ENCODE data around the gene MYH16. TPM values are rescaled to one million over a fixed set of nuclear protein-coding genes. Genes with fewer than 3 reads are reported as not detected.
"Not testable (repeated sequence)": the region's sequence is repeated elsewhere in the genome, so short reads cannot be mapped to it uniquely, and the experiment has no call there.

The MYH16 gene
- total RNA-seq, 1 experiment from 2014 or later = 0.57 TPM

DNA sequence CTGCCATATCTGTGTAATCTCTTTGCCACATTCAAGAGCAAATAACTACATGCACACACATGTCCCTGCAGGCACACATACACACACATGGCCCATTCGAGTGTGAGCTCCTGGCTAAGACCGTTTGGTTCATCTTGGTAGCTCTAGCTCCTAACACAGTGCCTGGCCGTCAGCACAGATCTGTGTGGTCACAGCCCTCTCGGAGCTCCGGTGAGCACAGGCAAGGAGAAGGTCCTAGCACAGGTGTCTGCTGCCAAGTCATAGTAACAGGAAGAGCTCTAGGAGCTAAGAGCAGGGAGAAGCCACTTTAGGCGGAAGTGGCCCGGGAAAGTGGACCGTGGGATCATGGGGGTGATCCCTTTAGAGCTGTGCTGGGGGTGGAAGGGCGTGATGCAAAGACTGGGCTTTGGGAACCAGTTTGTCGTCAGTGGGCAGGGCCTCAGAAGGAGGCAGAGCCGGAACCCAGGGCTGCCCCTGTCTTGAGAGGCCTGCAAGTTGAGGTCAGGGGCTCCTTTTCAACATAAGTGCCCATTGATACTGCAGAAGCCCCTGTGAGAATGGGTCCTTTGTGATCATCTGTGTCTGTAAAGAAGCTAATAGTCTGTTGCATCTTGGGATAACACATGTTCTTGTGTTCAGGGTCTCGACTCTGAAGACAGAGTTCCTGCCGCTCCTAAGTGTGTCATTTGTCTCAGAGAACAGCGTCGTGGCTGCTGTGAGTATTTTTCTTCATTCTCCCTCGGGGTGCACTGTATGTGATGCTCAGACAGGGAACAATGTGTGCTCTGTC, 85.3 kb downstream of the MYH16 start:
- H3K9me3 ChIP-seq (ENCODE audit: control insufficient read depth in 1 of 2, insufficient read depth in 1 of 2, low read depth in 1 of 2, low read length in 2 of 2) = no peaks in the 10 kb centered on the region
- TF ChIP-seq, protein P1, sequence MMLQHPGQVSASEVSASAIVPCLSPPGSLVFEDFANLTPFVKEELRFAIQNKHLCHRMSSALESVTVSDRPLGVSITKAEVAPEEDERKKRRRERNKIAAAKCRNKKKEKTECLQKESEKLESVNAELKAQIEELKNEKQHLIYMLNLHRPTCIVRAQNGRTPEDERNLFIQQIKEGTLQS (IDR thresholded peaks at IDR 0.05) = no peak
- TF ChIP-seq YY1 (IDR thresholded peaks at IDR 0.05; ENCODE audit: extremely low read depth, insufficient replicate concordance, low read depth, low read length) = no peak
- no peak for TF ChIP-seq ZNF274 (IDR thresholded peaks at IDR 0.05; ENCODE audit: low read depth, low read length)
- H3K79me2 ChIP-seq (ENCODE audit: insufficient read depth, low read length) = no peaks in the 10 kb centered on the region
- no peaks in the 10 kb centered on the region for H3K4me1 ChIP-seq (ENCODE audit: control insufficient read depth in 1 of 2, insufficient read depth in 2 of 2, low read length in 2 of 2)
- no peak for DNase-seq (ENCODE audit: low read depth, low spot score)
- no peaks in the 10 kb centered on the region for H3K27me3 ChIP-seq (ENCODE audit: insufficient read depth, low read length)
- no peak overlapping the region for H3K4me3 ChIP-seq (replicated peaks in 1 of 2; ENCODE audit: low read depth in 1 of 2, low read length in 2 of 2)
- no peak overlapping the region for H3K9ac ChIP-seq (ENCODE audit: low read length)
- ChIA-PET POLR2A (no interaction called here), CTCF (no interaction called here), RAD21 (ENCODE audit: low non-redundant PET in 1 of 2, low total read pairs in 2 of 2, uncharacterized antibody in 2 of 2, unreplicated experiment in 2 of 2) (no interaction called here)
- no peaks in the 10 kb centered on the region for H3K9me2 ChIP-seq (ENCODE audit: insufficient read depth)
- H3K4me2 ChIP-seq (ENCODE audit: low read length) = no peak overlapping the region
- H2AFZ ChIP-seq (ENCODE audit: low read depth, low read length, poor library complexity, severe bottlenecking) = no peak overlapping the region
- peaks cover 23 to 27% of the 10 kb centered on the region in 2 experiments; a peak in 3 of 4 replicates for H3K36me3 ChIP-seq (ENCODE audit: control insufficient read depth in 1 of 2, insufficient read depth in 2 of 2, low read length in 2 of 2)
- H4K20me1 ChIP-seq (ENCODE audit: insufficient read depth) = no peaks in the 10 kb centered on the region
- BruUV-seq (replicated peaks) = no TSS peak
- intact Hi-C loops (cut with micrococcal nuclease) = no loop called here
- no peak overlapping the region for H3K27ac ChIP-seq (ENCODE audit: low read depth, low read length)
- no peak for ATAC-seq

DNA sequence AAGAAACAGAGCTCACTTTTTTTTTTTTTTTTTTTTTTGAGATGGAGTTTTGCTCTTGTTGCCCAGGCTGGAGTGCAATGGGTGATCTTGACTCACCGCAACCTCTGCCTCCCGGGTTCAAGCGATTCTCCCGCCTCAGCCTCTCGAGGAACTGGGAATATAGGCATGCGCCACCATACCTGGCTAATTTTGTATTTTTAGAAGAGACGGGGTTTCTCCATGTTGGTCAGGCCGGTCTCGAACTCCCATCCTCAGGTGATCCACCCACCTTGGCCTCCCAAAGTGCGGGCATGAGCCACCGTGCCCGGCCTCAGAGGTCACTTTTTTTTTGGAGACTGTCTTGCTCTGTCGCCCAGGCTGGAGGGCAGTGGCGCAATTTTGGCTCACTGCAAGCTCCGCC, 85.9 kb downstream of the MYH16 start:
- H3K4me3 ChIP-seq (replicated peaks in 1 of 2; ENCODE audit: low read depth in 1 of 2, low read length in 2 of 2); H3K9me2 ChIP-seq (ENCODE audit: insufficient read depth); ATAC-seq; BruUV-seq (replicated peaks); H3K9me3 ChIP-seq (ENCODE audit: control insufficient read depth in 1 of 2, insufficient read depth in 1 of 2, low read depth in 1 of 2, low read length in 2 of 2); H3K4me2 ChIP-seq (ENCODE audit: low read length); RAD21 ChIA-PET (ENCODE audit: low non-redundant PET in 1 of 2, low total read pairs in 2 of 2, uncharacterized antibody in 2 of 2, unreplicated experiment in 2 of 2); intact Hi-C loops (cut with micrococcal nuclease); DNase-seq (ENCODE audit: low read depth, low spot score); POLR2A ChIA-PET; H3K27me3 ChIP-seq (ENCODE audit: insufficient read depth, low read length); H3K4me1 ChIP-seq (ENCODE audit: control insufficient read depth in 1 of 2, insufficient read depth in 2 of 2, low read length in 2 of 2); CTCF ChIA-PET; H3K79me2 ChIP-seq (ENCODE audit: insufficient read depth, low read length); H3K27ac ChIP-seq (ENCODE audit: low read depth, low read length); H2AFZ ChIP-seq (ENCODE audit: low read depth, low read length, poor library complexity, severe bottlenecking); H3K9ac ChIP-seq (ENCODE audit: low read length); H4K20me1 ChIP-seq (ENCODE audit: insufficient read depth): not testable (repeated sequence)
- H3K36me3 ChIP-seq (ENCODE audit: control insufficient read depth in 1 of 2, insufficient read depth in 2 of 2, low read length in 2 of 2) = peaks cover 24 to 31% of the 10 kb centered on the region in 2 experiments; a peak in 3 of 4 replicates

All from HCT116 (cell line).